ENCODE data around the gene C19orf12.

C19orf12 gene

DNA sequence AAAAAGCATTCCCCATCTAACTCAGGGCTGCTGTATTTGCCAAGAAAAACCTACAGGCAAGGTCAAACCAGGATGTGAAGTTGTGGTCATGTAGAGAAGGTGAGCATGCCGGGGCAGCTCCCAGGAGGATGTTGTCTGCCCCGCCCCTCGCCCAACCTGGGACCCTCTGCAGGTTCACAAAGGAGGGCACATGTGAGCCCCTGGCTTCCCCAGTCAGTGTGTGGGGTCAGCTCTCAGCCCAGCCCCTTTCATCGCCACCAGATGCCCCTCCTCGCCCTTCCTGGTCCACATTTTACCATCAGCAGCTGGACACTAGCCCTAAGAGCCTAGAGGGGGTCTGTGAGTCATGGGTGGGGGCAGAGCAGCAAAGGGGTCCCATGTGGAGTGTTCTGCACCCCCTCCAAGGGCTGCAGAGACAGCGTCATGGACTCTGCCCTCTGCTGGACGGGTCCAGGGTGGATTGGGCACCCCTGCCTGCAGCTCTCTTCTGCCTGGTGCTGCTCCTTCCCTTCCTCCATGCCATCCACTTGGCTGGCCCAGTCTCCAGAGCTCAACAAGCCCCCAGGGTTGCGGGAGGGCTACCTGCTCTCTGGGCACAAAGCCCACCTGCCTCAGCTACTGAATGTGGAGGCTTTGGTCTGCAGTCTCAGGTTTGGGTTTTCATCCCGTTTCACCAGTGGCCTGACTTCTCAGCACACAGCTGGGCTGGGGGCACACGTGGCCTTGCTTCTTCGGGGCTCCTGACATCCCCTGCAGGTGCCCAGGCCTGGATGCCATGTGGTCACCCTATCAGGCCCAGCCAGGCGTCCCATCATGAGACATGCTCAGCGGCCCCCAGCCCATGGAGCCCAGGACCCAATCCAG is 46.1 kb downstream of the C19orf12 start:
- TF ChIP-seq, protein P1, sequence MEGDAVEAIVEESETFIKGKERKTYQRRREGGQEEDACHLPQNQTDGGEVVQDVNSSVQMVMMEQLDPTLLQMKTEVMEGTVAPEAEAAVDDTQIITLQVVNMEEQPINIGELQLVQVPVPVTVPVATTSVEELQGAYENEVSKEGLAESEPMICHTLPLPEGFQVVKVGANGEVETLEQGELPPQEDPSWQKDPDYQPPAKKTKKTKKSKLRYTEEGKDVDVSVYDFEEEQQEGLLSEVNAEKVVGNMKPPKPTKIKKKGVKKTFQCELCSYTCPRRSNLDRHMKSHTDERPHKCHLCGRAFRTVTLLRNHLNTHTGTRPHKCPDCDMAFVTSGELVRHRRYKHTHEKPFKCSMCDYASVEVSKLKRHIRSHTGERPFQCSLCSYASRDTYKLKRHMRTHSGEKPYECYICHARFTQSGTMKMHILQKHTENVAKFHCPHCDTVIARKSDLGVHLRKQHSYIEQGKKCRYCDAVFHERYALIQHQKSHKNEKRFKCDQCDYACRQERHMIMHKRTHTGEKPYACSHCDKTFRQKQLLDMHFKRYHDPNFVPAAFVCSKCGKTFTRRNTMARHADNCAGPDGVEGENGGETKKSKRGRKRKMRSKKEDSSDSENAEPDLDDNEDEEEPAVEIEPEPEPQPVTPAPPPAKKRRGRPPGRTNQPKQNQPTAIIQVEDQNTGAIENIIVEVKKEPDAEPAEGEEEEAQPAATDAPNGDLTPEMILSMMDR (IDR thresholded peaks at IDR 0.05; ENCODE audit: low read depth, low read length): no peak
- no peak for TF ChIP-seq POLR2A (IDR thresholded peaks at IDR 0.05; ENCODE audit: extremely low read depth, insufficient read length)
- DNase-seq (ENCODE audit: low read depth): no peak
- no peak overlapping the region for H3K4me3 ChIP-seq (ENCODE audit: low read depth, low read length)

- no peak overlapping the region for H3K4me3 ChIP-seq (ENCODE audit: low read depth, low read length)
- DNase-seq (ENCODE audit: low read depth): no peak
- TF ChIP-seq, protein P1 (IDR thresholded peaks at IDR 0.05; ENCODE audit: low read depth, low read length): no peak
- no peak for TF ChIP-seq POLR2A (IDR thresholded peaks at IDR 0.05; ENCODE audit: extremely low read depth, insufficient read length)
- TF ChIP-seq MAX (IDR thresholded peaks at IDR 0.05; ENCODE audit: low read depth, low read length): no peak
- no peak for TF ChIP-seq MYC (IDR thresholded peaks at IDR 0.05; ENCODE audit: low read depth, low read length)
These were observed 47.1 kb downstream of the C19orf12 start for GRCh38 chr19:29667901-29668341.

DNA sequence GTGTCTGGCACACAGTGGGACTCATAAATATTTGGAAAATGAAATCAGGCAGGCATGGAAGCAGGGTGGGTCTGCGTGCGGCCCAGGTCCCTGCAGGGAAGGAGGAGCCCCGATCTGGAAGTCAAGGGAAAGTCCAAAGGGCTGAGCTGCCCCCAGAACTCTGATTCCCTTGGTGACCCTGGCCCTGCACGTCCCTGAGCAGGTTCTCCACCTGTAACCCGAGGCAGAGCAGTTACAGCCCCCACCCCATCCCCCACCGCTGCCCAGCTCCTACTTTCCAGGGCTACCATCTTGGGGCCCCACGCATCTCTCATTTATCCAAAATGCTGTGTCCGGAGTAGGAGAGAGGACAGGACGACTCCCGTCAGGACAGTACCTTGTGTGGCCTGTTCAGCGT is 47.7 kb downstream of the C19orf12 start:
- TF ChIP-seq POLR2A (IDR thresholded peaks at IDR 0.05; ENCODE audit: extremely low read depth, insufficient read length) (no peak), MAX (IDR thresholded peaks at IDR 0.05; ENCODE audit: low read depth, low read length) (no peak), MYC (IDR thresholded peaks at IDR 0.05; ENCODE audit: low read depth, low read length) (no peak)
- TF ChIP-seq, protein P1 (IDR thresholded peaks at IDR 0.05; ENCODE audit: low read depth, low read length): no peak
- no peak overlapping the region for H3K4me3 ChIP-seq (ENCODE audit: low read depth, low read length)
- no peak for DNase-seq (ENCODE audit: low read depth)

GRCh38 chr19:29666578-29667386 is 48.3 kb downstream of the C19orf12 start:
- no peak for DNase-seq (ENCODE audit: low read depth)
- no peak overlapping the region for H3K4me3 ChIP-seq (ENCODE audit: low read depth, low read length)
- TF ChIP-seq, protein P1 (IDR thresholded peaks at IDR 0.05; ENCODE audit: low read depth, low read length): no peak
- TF ChIP-seq MYC (IDR thresholded peaks at IDR 0.05; ENCODE audit: low read depth, low read length): no peak
- no peak for TF ChIP-seq POLR2A (IDR thresholded peaks at IDR 0.05; ENCODE audit: extremely low read depth, insufficient read length)
- no peak for TF ChIP-seq MAX (IDR thresholded peaks at IDR 0.05; ENCODE audit: low read depth, low read length)

GRCh38 chr19:29665826-29666577 is 49.1 kb downstream of the C19orf12 start:
- DNase-seq (ENCODE audit: low read depth): no peak
- H3K4me3 ChIP-seq (ENCODE audit: low read depth, low read length): peak overlapping the region; percentile 52
- TF ChIP-seq MYC (IDR thresholded peaks at IDR 0.05; ENCODE audit: low read depth, low read length): no peak
- TF ChIP-seq, protein P1 (IDR thresholded peaks at IDR 0.05; ENCODE audit: low read depth, low read length): no peak
- no peak for TF ChIP-seq MAX (IDR thresholded peaks at IDR 0.05; ENCODE audit: low read depth, low read length)
- no peak for TF ChIP-seq POLR2A (IDR thresholded peaks at IDR 0.05; ENCODE audit: extremely low read depth, insufficient read length)

Data from NB4 (cell line).